HepG2 (cell line): ENCODE results near the gene KLF13. TPM values are rescaled to one million over a fixed set of nuclear protein-coding genes. Genes with fewer than 3 reads are reported as not detected.

Experiments used
- ATAC-seq: fragments of 200-7000 bp; cut with Tn5 transposase; 3 replicates; pipeline ENCODE4 v1.9.1; 2020; ENCODE audit warnings: mild to moderate bottlenecking, moderate library complexity
- BruUV-seq: library from RNA; stranded (reverse); fragments of 400-500 nt; replicated peaks from 2 replicates; lab custom pipeline; 2021; lab: Mats Ljungman, UMichigan
- CTCF ChIA-PET: fragments of 300-600 bp; formaldehyde crosslinking; extraction: SDS; loops from one replicate; lab custom pipeline; 2021; ENCODE audit warnings: low total read pairs, inconsistent platforms, low intra/inter-chr PET ratio; lab: Yijun Ruan, JAX
- POLR2A ChIA-PET: fragments of 350-600 bp; sonication (Branson Sonifier 250); formaldehyde crosslinking; loops from one replicate; lab custom pipeline; 2020; ENCODE audit warnings: antibody characterized with exemption, inconsistent platforms; lab: Yijun Ruan, JAX
- DNase-seq: peaks from one replicate; pipeline ENCODE4 v3.0.0-alpha.2; 2015; ENCODE audit warnings: low spot score
- FAIRE-seq: peaks from 3 replicates; lab custom pipeline; 2011; peaks lifted over from hg19 to GRCh38; lab: Jason Lieb, UNC
- H2AFZ ChIP-seq: one replicate; pipeline ENCODE4 v1.6.1; 2011; ENCODE audit warnings: low read length, inconsistent platforms
- H3K27ac ChIP-seq: fragments of 300-600 bp; 3 replicates; pipeline ENCODE4 v1.8.0; 2011; ENCODE audit warnings: mixed run types, mild to moderate bottlenecking, mixed read lengths, low read length, inconsistent platforms; ENCODE audit not compliant: insufficient read depth; ENCODE audit errors: extremely low read length
- H3K27me3 ChIP-seq, 2 experiments: fragments of 200-600 bp in 1 of 2; 2 replicates in 1 of 2; 3 replicates in 1 of 2; pipeline versions ENCODE4 v1.6.0 to v1.8.0; 2011; ENCODE audit warnings: low read length in 2 of 2, mild to moderate bottlenecking in 2 of 2, moderate library complexity in 2 of 2, inconsistent platforms in 1 of 2; ENCODE audit not compliant: insufficient read depth in 2 of 2, control insufficient read depth in 1 of 2
- H3K36me3 ChIP-seq, 2 experiments: fragments of 200-600 bp in 1 of 2; replicated peaks in 1 of 2; 2 replicates in 1 of 2; 3 replicates in 1 of 2; pipeline versions ENCODE4 v1.5.1 to v1.8.0; 2011; ENCODE audit warnings: low read length in 2 of 2, inconsistent platforms in 1 of 2; ENCODE audit not compliant: insufficient read depth in 2 of 2, control insufficient read depth in 1 of 2
- H3K4me1 ChIP-seq: 2 replicates; pipeline ENCODE4 v1.5.1; 2012; ENCODE audit warnings: low read length, inconsistent platforms; ENCODE audit not compliant: insufficient read depth
- H3K4me2 ChIP-seq: 2 replicates; pipeline ENCODE4 v1.6.0; 2011; ENCODE audit warnings: low read depth, low read length, inconsistent platforms
- H3K4me3 ChIP-seq, 3 experiments: fragments of 200-600 bp in 1 of 3; sonication (generic), shearing (Covaris generic) in 1 of 3; replicated peaks in 1 of 3; 2 replicates each; pipeline ENCODE4 v1.5.1; 2011 to 2016; ENCODE audit warnings: low read length in 3 of 3, inconsistent platforms in 2 of 3, low read depth in 2 of 3, mild to moderate bottlenecking in 2 of 3, control low read depth in 1 of 3, mixed read lengths in 1 of 3; ENCODE audit not compliant: insufficient read depth in 1 of 3
- H3K79me2 ChIP-seq: one replicate; pipeline ENCODE4 v1.6.1; 2011; ENCODE audit warnings: low read length, inconsistent platforms; ENCODE audit not compliant: insufficient read depth
- H3K9ac ChIP-seq: 2 replicates; pipeline ENCODE4 v1.6.0; 2011; ENCODE audit warnings: mild to moderate bottlenecking, low read depth, low read length, inconsistent platforms; ENCODE audit not compliant: insufficient read depth
- H3K9me3 ChIP-seq: 2 replicates; pipeline ENCODE4 v1.5.1; 2012; ENCODE audit warnings: mild to moderate bottlenecking, low read length
- H4K20me1 ChIP-seq: 2 replicates; pipeline ENCODE4 v1.6.0; 2011; ENCODE audit warnings: inconsistent platforms, mild to moderate bottlenecking, low read length, moderate library complexity; ENCODE audit not compliant: insufficient read depth
- GMEB2 ChIP-seq: IDR thresholded peaks from 2 replicates; pipeline ENCODE4 v1.6.1; 2016; ENCODE audit warnings: missing biosample characterization, missing genetic modification reagents, low read depth
- PBX3 ChIP-seq: sonication (generic); formaldehyde crosslinking; IDR thresholded peaks from 2 replicates; pipeline ENCODE4 v1.8.1; 2023; ENCODE audit warnings: missing genetic modification reagents, inconsistent platforms, borderline replicate concordance
- ZBTB49 ChIP-seq: sonication (generic); formaldehyde crosslinking; IDR thresholded peaks from 2 replicates; pipeline ENCODE4 v1.4.0; 2020; ENCODE audit warnings: missing genetic modification reagents, borderline replicate concordance
- ZFP37 ChIP-seq: sonication (generic); formaldehyde crosslinking; IDR thresholded peaks from 2 replicates; pipeline ENCODE4 v1.4.0; 2020; ENCODE audit warnings: missing genetic modification reagents, borderline replicate concordance
- ZNF136 ChIP-seq: sonication (generic); formaldehyde crosslinking; IDR thresholded peaks from 2 replicates; pipeline ENCODE4 v1.8.1; 2022; ENCODE audit warnings: low read depth, mild to moderate bottlenecking, moderate library complexity, missing genetic modification reagents
- ZNF710 ChIP-seq: sonication (generic); formaldehyde crosslinking; IDR thresholded peaks from 2 replicates; pipeline ENCODE4 v1.5.0; 2020; ENCODE audit warnings: mild to moderate bottlenecking, missing genetic modification reagents, borderline replicate concordance
- WGBS: methylation state at CpG from one replicate; pipeline ENCODE4 v1.1.6; 2017; ENCODE audit warnings: low lambda C conversion rate; 5-methylcytosine and 5-hydroxymethylcytosine counted together
- in situ Hi-C: cut with HindIII; loops from 2 replicates; pipeline ENCODE4 v1.10.0; 2017; ENCODE audit warnings: low pct_unique_long_range_greater_than_20kb; ENCODE audit not compliant: extremely low pct_ligation_motif_present
- intact Hi-C: fragments of 100-400 bp; cut with micrococcal nuclease; formaldehyde crosslinking; loops from one replicate; pipeline ENCODE4 v1.10.0; 2022; ENCODE audit not compliant: unreplicated experiment
- polyA plus RNA-seq, 8 experiments: library from polyadenylated mRNA; depleted of rRNA in 3 of 8; stranded (reverse) in 7 of 8; unstranded in 1 of 8; fragments of >200 nt; fragmentation: Illumina TruSeq in 4 of 8; extraction: Trizol in 4 of 8; gene quantifications; 2 replicates each; pipeline versions ENCODE4 v1.2.1 to v1.2.3, GENCODE V29; 2011 to 2016; ENCODE audit warnings: low read depth in 4 of 8, missing spikeins in 1 of 8, mixed read lengths in 1 of 8; ENCODE audit not compliant: insufficient read depth in 1 of 8
- total RNA-seq, 5 experiments: library from RNA; depleted of rRNA; stranded (reverse); fragments of >200 nt; fragmentation: Illumina TruSeq; extraction: Trizol; gene quantifications; 2 replicates each; pipeline ENCODE4 v1.2.3, GENCODE V29; 2016; ENCODE audit warnings: low read depth in 1 of 5

KLF13 gene
- total and polyA plus RNA-seq, 2 of the 13 experiments (the other 11 are each of a cell fraction or from before 2014, with no cell fraction given), result 16.8 to 25.1 TPM

- Histone ChIP-seq H3K27me3 (no peaks in the 10 kb centered on the region), H3K36me3 (peaks cover 3 to 6% of the 10 kb centered on the region in 2 experiments; a peak in 3 of 5 replicates), H3K9ac (no peak overlapping the region), H2AFZ (no peak overlapping the region), H3K4me1 (peaks cover 29% of the 10 kb centered on the region), H3K27ac (no peak overlapping the region), H3K4me3 (no peak overlapping the region), H3K9me3 (no peaks in the 10 kb centered on the region), H4K20me1 (peaks cover 15% of the 10 kb centered on the region), H3K4me2 (no peak overlapping the region), H3K79me2 (peaks cover 14% of the 10 kb centered on the region)
- CTCF ChIA-PET, result no interaction called here
- ATAC-seq (no peak), FAIRE-seq (no peak), DNase-seq (no peak)
- TF ChIP-seq PBX3, result no peak
- TF ChIP-seq ZBTB49, result no peak
- TF ChIP-seq ZNF136 (CRISPR knock-in tag), result no peak
- TF ChIP-seq ZNF710 (CRISPR knock-in tag), result no peak
- no peak for TF ChIP-seq ZFP37 (CRISPR knock-in tag)
- no peak for TF ChIP-seq GMEB2 (CRISPR knock-in tag)
- BruUV-seq, result no TSS peak
- 94% methylated on average over 15 of the region's 19 CpGs for WGBS
- in situ Hi-C loops, result no loop called here
- intact Hi-C loops, result no loop called here
- POLR2A ChIA-PET, result no interaction called here
Measured at GRCh38 chr15:31347981-31348803, 21.6 kb downstream of the KLF13 start.
